GM12878 (cell line): ENCODE measurements around the gene CLMP. TPM values are rescaled to one million over a fixed set of nuclear protein-coding genes. Genes with fewer than 3 reads are reported as not detected.

Experiments used
- ATAC-seq: fragments of 200-7000 bp; cut with Tn5 transposase; 3 replicates; pipeline ENCODE4 v1.9.1; 2020; ENCODE audit warnings: mild to moderate bottlenecking, moderate library complexity
- BruUV-seq: library from RNA; stranded (reverse); fragments of 400-500 nt; replicated peaks from 2 replicates; lab custom pipeline; 2021; lab: Mats Ljungman, UMichigan
- CTCF ChIA-PET: fragments of 300-600 bp; sonication (Branson Sonifier 250); formaldehyde crosslinking; extraction: SDS; loops from one replicate; lab custom pipeline; 2021; ENCODE audit warnings: inconsistent platforms; lab: Yijun Ruan, JAX
- POLR2A ChIA-PET: fragments of 350-600 bp; formaldehyde crosslinking; extraction: SDS; loops from one replicate; lab custom pipeline; 2021; ENCODE audit warnings: inconsistent platforms; lab: Charles Lee
- RAD21 ChIA-PET: fragments of 300-600 bp; sonication (Branson Sonifier 250); formaldehyde crosslinking; loops from one replicate; lab custom pipeline; 2023; ENCODE audit warnings: antibody characterized with exemption; ENCODE audit not compliant: unreplicated experiment; lab: Charles Lee
- SMC1A ChIA-PET: fragments of 300-600 bp; sonication (Branson Sonifier 250); formaldehyde crosslinking; loops from one replicate; lab custom pipeline; 2023; ENCODE audit not compliant: unreplicated experiment, uncharacterized antibody; lab: Charles Lee
- DNase-seq: peaks from one replicate; pipeline ENCODE4 v3.0.0-alpha.2; 2011; ENCODE audit warnings: low read depth, low spot score
- FAIRE-seq: peaks from 3 replicates; lab custom pipeline; 2011; peaks lifted over from hg19 to GRCh38; lab: Jason Lieb, UNC
- H2AFZ ChIP-seq: 2 replicates; pipeline ENCODE4 v1.6.0; 2011; ENCODE audit warnings: low read depth, low read length, control low read depth; ENCODE audit not compliant: control insufficient read depth
- H3K27ac ChIP-seq: 2 replicates; pipeline ENCODE4 v1.5.1; 2011; ENCODE audit warnings: control low read depth; ENCODE audit not compliant: control insufficient read depth, insufficient read depth
- H3K27me3 ChIP-seq, 2 experiments: replicated peaks in 1 of 2; 2 replicates each; pipeline versions ENCODE4 v1.6.0 to v1.6.1; 2011; ENCODE audit warnings: low read length in 1 of 2; ENCODE audit not compliant: control insufficient read depth in 2 of 2, insufficient read depth in 2 of 2
- H3K36me3 ChIP-seq, 2 experiments: 2 replicates each; pipeline ENCODE4 v1.5.1; 2011; ENCODE audit warnings: low read length in 1 of 2; ENCODE audit not compliant: control insufficient read depth in 2 of 2, insufficient read depth in 2 of 2
- H3K4me1 ChIP-seq: 2 replicates; pipeline ENCODE4 v1.6.1; 2011; ENCODE audit warnings: mild to moderate bottlenecking, low read length, moderate library complexity, mixed read lengths; ENCODE audit not compliant: control insufficient read depth, insufficient read depth
- H3K4me2 ChIP-seq: 2 replicates; pipeline ENCODE4 v1.6.0; 2011; ENCODE audit warnings: control low read depth; ENCODE audit not compliant: control insufficient read depth, insufficient read depth
- H3K4me3 ChIP-seq: fragments of 200-600 bp; sonication (generic); 2 replicates; pipeline ENCODE4 v1.5.1; 2016
- H3K79me2 ChIP-seq: 2 replicates; pipeline ENCODE4 v1.6.0; 2011; ENCODE audit warnings: low read length; ENCODE audit not compliant: control insufficient read depth, insufficient read depth
- H3K9ac ChIP-seq: 2 replicates; pipeline ENCODE4 v1.8.0; 2011; ENCODE audit warnings: low read length, control low read depth, mixed read lengths; ENCODE audit not compliant: control insufficient read depth, insufficient read depth
- H3K9me3 ChIP-seq: replicated peaks from 3 replicates; pipeline ENCODE4 v1.5.1; 2011; ENCODE audit warnings: mild to moderate bottlenecking, low read length; ENCODE audit not compliant: control insufficient read depth, insufficient read depth
- H4K20me1 ChIP-seq: 2 replicates; pipeline ENCODE4 v1.6.0; 2011; ENCODE audit not compliant: control insufficient read depth, insufficient read depth
- CREM ChIP-seq: IDR thresholded peaks from 2 replicates; pipeline ENCODE4 v1.6.1; 2014; ENCODE audit warnings: antibody characterized with exemption, low read depth
- MXI1 ChIP-seq: fragments of 150-350 bp; IDR thresholded peaks from 2 replicates; pipeline ENCODE4 v1.6.1; 2011; ENCODE audit warnings: low read depth, mild to moderate bottlenecking, inconsistent platforms, low read length, improper control_type of control experiment
- PAX8 ChIP-seq: fragments of 450-650 bp; IDR thresholded peaks from 2 replicates; pipeline ENCODE4 v1.6.1; 2017; ENCODE audit warnings: mild to moderate bottlenecking, moderate library complexity
- SIX5 ChIP-seq: IDR thresholded peaks from 2 replicates; pipeline ENCODE4 v1.6.1; 2011; ENCODE audit warnings: mild to moderate bottlenecking, low read depth, low read length, moderate library complexity; ENCODE audit not compliant: severe bottlenecking
- TAF1 ChIP-seq: IDR thresholded peaks from 2 replicates; pipeline ENCODE4 v1.6.1; 2011; ENCODE audit warnings: mild to moderate bottlenecking, low read depth, low read length, borderline replicate concordance
- ZBTB33 ChIP-seq: fragments of 450-650 bp; IDR thresholded peaks from 2 replicates; pipeline ENCODE4 v1.6.1; 2017; ENCODE audit warnings: mild to moderate bottlenecking
- WGBS: methylation state at CpG from one replicate; pipeline ENCODE4 v1.1.6; 2016; ENCODE audit warnings: low lambda C conversion rate; ENCODE audit not compliant: insufficient replicate concordance, insufficient coverage; ENCODE audit errors: missing lambda C conversion rate; 5-methylcytosine and 5-hydroxymethylcytosine counted together
- in situ Hi-C: fragments of 300-500 bp; cut with MboI; formaldehyde crosslinking; loops from 9 replicates; pipeline ENCODE4 v1.14.3; 2018; ENCODE audit warnings: mixed read lengths
- intact Hi-C: fragments of 100-400 bp; cut with micrococcal nuclease; formaldehyde crosslinking; loops from one replicate; pipeline ENCODE4 v1.14.2; 2022; ENCODE audit not compliant: unreplicated experiment
- polyA plus RNA-seq, 11 experiments: library from polyadenylated mRNA; depleted of rRNA in 4 of 11; unstranded in 6 of 11; stranded (reverse) in 5 of 11; fragments of >200 nt; fragmentation: Nextera tagmentation in 4 of 11; fragmentation: Illumina TruSeq in 1 of 11; extraction: Ambion mirVana in 4 of 11; extraction: Trizol in 1 of 11; gene quantifications; 1 replicate in 1 of 11; 2 replicates in 10 of 11; pipeline versions ENCODE4 v1.2.1 to v1.2.3, GENCODE V29; 2011 to 2016; ENCODE audit warnings: inconsistent platforms in 2 of 11, missing spikeins in 2 of 11, low read depth in 1 of 11
- total RNA-seq, 4 experiments: library from RNA; depleted of rRNA in 3 of 4; stranded (reverse); fragments of >200 nt in 3 of 4; fragmentation: Illumina TruSeq in 1 of 4; extraction: Trizol in 1 of 4; gene quantifications; 2 replicates each; pipeline versions ENCODE4 v1.2.1 to v1.2.3, GENCODE V29; 2013 to 2021
- TF ChIP-seq, protein P1 (sequence below): IDR thresholded peaks from 2 replicates; pipeline ENCODE4 v1.6.1; 2012; ENCODE audit warnings: low read depth, low read length, improper control_type of control experiment

Gene CLMP
- total and polyA plus RNA-seq, 10 of the 15 experiments (the other 5 are each of a cell fraction or from before 2014, with no cell fraction given), result 0.01 to 0.71 (median 0.20) TPM; not detected in 4

GRCh38 chr11:123181075-123181474 lies 14.0 kb downstream of the CLMP start (continued):
- no peak for TF ChIP-seq PAX8
- no peak for TF ChIP-seq CREM
- TF ChIP-seq, protein P1, sequence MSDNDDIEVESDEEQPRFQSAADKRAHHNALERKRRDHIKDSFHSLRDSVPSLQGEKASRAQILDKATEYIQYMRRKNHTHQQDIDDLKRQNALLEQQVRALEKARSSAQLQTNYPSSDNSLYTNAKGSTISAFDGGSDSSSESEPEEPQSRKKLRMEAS, result no peak
- TF ChIP-seq TAF1, result no peak

GRCh38 chr11:123180574-123180973 lies 14.5 kb downstream of the CLMP start:
- CTCF ChIA-PET, result interaction anchor here (1.4 kb wide), 1 partner anchor 67 kb away, joined by 3 read pairs; no protein-coding TSS in a partner anchor

More at GRCh38 chr11:123180574-123180973, 14.5 kb downstream of the CLMP start:
- ATAC-seq (no peak), FAIRE-seq (no peak), DNase-seq (no peak)
- RAD21 ChIA-PET, result no interaction called here
- H3K9me3 ChIP-seq, result no peaks in the 10 kb centered on the region
- no peaks in the 10 kb centered on the region for H3K36me3 ChIP-seq
- H3K79me2 ChIP-seq, result no peaks in the 10 kb centered on the region
- POLR2A ChIA-PET, result no interaction called here
- no peak overlapping the region for H3K4me3 ChIP-seq
- intact Hi-C loops (no loop called here), in situ Hi-C loops (no loop called here)
- no peaks in the 10 kb centered on the region for H4K20me1 ChIP-seq
- 68% methylated on average over 2 of the region's 2 CpGs for WGBS
- H2AFZ ChIP-seq, result no peak overlapping the region
- no peak overlapping the region for H3K9ac ChIP-seq
- SMC1A ChIA-PET, result no interaction called here
- no peaks in the 10 kb centered on the region for H3K4me1 ChIP-seq
- BruUV-seq, result no TSS peak
- H3K4me2 ChIP-seq, result no peak overlapping the region
- no peak overlapping the region for H3K27ac ChIP-seq
- TF ChIP-seq ZBTB33 (no peak), MXI1 (no peak), SIX5 (no peak)
- peaks cover 4 to 10% of the 10 kb centered on the region in 2 experiments; a peak in 3 of 4 replicates for H3K27me3 ChIP-seq
